Measurements from ENCODE around the gene UBFD1.
"Not testable (repeated sequence)": the region's sequence is repeated elsewhere in the genome, so short reads cannot be mapped to it uniquely, and the experiment has no call there.

UBFD1 gene

DNA sequence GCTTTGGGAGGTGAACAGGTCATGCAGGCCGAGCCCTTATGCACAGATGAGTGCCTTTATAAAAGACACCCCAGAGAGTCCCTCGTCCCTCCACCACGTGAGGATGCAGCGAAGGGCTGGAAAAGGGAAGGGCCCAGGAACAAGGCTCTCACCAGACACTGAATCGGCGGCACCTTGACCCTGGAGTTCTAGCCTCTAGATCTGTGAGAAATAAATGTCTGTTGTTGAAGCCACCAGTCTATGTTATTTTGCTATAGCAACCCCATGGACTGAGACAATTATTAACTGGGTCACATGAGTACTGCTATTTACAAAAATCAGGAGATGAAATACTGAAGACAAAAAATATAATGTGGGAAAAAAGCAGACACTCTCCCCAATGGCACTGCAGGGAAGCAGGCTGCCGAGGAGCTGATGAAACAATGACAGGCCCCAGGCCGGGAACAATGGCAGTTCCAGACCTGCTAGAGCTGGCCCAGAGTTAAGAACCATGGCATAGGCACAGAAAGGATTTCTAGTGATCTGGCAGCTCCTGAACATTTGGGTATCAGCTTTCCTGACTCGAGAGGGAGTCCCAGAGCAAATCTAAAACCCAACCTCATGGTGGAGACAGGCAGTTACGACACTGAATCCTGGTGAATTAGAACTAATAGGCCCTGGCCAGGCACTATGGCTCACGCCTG lies 29.4 kb upstream of the UBFD1 start:
- no peak for DNase-seq (ENCODE audit: low spot score)

DNA sequence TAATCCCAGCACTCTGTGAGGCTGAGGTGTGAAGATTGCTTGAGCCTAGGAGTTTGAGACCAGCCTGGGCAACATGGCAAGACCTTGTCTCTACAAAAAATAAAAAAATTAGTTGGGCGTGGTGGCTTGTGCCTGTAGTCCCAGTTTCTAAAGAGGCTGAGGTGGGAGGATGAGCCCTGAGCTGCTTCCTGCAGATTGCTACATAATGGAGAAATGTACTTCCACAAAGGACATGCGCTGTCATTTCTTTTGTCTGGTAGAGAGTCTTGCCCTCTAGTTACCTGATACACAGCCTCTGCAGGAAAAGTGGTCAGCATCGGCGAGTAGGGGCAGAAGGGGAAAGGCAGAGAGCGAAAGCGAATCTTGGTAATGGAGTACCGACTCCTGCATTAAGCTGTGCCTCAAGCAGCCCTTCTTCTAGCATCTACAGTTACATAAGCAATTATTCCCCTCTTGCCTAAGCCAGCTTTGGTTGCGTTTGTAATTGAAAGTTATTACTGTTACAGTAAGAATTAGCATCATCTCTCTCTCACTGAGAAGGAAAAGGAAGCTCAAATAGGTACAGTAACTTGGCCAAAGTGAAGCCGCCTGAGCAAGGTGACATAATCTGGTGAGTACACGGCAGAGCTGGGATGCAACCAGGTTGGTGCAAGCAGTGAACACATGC lies 28.8 kb upstream of the UBFD1 start:
- no peak for DNase-seq (ENCODE audit: low spot score)

DNA sequence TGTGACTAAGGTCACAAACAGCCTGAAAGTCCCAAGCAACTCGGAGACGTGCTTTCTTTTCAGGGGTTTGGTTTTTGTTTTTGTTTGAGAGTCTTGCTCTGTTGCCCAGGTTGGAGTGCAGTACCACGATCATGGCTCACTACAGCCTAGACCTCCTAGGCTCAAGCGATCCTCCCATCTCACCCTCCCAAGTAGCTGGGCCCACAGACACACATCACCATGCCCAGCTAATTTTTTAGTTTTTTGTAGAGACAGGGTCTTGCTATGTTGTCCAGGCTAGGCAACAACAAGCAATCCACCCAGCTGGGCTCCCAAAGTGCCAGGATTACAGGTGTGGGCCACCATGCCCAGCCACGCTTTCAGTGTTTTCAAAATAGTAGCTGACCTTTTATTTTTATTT lies 27.5 kb upstream of the UBFD1 start:
- no peak for DNase-seq (ENCODE audit: low spot score)

- DNase-seq (ENCODE audit: low spot score), result no peak
These were observed 25.1 kb upstream of the UBFD1 start for GRCh38 chr16:23532448-23532847.

DNA sequence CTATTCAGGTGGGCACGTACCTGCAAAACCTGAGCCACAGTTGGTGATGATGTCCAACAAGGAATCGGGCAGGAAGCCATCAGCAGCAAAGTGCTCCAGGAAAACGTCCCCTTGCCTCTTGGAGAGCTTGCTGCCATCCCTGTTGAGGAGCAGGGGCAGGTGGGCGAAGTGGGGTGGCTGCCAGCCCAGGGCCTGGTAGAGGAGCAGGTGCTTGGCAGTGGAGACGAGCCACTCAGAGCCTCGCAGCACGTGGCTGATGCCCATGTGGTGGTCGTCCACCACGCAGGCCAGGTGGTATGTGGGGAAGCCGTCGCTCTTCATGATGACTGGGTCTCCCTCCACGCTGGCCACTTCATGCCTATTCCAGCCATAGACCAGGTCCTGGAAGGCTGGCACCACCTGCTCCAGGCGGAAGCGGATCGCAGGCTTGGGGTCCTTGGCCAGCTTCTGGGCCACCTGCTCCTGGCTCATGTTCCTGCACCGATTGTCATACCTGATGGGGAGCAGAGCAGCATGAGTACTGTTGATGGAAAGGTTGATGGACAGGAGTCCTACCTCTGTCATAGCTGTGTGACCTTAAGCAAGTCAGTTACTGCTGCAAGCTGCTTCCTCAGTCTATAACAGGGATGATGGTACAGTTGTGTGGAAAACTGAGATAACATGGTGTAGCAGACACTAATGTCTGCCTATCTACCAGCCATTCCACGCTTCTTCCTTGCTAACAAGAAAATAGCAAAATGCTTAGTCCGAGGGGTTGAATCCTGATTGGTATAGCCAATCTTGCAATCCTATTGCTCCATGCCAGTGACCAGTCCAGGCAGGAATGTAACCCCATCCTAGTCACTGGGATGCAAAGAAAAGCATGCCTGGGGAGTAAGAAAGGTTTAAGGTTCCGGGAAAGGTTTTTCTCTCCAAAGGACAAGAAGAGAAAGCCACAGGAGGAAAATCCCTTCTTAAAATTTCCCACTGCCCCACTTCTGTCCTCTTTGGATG lies 22.4 kb upstream of the UBFD1 start:
- DNase-seq (ENCODE audit: low spot score), result no peak

GRCh38 chr16:23535901-23536300 lies 21.6 kb upstream of the UBFD1 start:
- no peak for DNase-seq (ENCODE audit: low spot score)

GRCh38 chr16:23537390-23537789 lies 20.1 kb upstream of the UBFD1 start:
- no peak for DNase-seq (ENCODE audit: low spot score)

DNA sequence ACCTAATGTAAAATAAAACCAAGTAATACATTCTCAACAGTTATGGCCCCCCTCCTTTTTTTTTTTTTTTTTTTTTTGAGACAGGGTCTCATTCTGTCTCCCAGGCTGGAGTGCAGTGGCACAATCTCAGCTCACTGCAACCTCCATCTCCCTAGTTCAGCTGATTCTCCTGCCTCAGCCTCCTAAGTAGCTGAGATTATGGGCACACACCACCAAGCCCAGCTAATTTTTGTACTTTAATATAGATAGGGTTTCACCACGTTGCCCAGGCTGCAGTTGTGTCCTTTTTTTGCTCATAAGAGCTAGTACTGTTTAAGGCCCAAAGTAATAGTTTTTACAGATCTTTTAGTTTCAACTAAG lies 18.6 kb upstream of the UBFD1 start:
- no peak for DNase-seq (ENCODE audit: low spot score)

GRCh38 chr16:23539984-23540816 lies 17.3 kb upstream of the UBFD1 start:
- DNase-seq (ENCODE audit: low spot score), result no peak

DNA sequence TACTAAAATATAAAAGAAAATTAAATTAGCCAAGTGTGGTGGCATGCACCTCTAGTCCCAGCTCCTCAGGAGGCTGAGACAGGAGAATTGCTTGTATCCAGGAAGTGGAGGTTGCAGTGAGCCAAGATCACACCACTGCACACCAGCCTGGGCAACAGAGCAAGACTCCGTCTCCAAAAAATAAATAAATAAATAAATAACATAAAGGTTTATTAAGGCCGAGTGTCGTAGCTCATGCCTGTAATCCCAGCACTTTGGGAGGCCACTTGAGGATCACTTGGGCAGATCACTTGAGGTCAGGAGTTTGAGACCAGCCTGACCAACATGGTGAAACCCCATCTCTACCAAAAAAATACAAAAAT lies 16.7 kb upstream of the UBFD1 start:
- not testable (repeated sequence) for DNase-seq (ENCODE audit: low spot score)

DNA sequence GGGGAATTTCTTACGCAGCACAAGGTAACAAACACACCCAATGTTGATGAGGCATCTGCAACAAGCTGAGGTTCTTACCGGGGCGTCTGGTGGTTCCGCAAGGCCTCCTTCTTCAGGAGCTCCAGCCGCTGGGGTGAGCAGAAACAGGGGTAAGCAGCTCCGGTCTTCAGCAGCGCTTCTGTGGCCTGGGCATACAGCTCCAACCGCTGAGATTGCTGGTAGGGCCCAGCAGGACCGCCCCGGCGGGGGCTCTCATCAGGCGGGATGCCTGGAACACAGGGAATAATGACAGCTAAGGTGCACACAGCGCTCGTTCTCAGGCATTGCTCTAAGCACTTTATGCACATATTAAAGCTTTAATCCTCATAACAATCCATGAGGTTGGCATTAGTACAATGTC lies 13.1 kb upstream of the UBFD1 start:
- no peak for DNase-seq (ENCODE audit: low spot score)

DNA sequence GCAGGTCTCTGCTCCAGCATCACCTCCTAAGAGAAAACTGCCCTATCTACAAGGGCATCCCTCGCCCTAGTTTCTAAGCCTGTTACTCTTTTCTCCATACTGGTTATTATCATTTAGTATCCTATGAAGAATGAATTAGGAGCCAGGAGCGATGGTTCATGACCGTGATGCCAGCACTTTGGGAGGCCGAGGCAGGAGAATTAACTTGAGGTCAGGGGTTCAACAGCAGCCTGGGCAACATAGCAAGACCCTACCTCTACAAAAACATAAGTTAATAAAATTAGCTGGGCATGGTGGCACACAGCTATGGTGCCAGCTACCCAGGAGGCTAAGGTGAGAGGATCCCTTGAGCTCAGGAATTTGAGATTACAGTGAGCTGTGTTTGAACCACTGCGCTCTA lies 7.6 kb upstream of the UBFD1 start:
- DNase-seq (ENCODE audit: low spot score), result no peak

DNA sequence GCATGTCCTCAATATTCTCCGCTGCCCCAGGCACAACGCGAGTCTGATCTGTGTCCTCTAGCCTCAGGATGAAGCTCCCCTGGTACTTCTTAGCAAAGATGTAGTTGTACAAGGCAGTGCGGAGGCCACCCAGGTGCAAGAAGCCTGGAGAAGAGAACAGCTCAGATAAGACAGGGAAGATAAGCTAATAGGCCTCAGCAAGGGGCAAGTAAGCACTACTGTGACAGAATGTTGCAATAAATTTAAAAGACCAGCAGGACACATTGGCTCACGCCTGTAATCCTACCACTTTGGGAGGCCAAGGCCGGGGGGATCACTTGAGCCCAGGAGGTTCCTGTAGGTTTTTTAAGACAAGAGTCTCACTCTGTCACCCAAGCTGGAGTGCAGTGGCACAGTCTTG lies 5.4 kb upstream of the UBFD1 start:
- DNase-seq (ENCODE audit: low spot score), result no peak

DNA sequence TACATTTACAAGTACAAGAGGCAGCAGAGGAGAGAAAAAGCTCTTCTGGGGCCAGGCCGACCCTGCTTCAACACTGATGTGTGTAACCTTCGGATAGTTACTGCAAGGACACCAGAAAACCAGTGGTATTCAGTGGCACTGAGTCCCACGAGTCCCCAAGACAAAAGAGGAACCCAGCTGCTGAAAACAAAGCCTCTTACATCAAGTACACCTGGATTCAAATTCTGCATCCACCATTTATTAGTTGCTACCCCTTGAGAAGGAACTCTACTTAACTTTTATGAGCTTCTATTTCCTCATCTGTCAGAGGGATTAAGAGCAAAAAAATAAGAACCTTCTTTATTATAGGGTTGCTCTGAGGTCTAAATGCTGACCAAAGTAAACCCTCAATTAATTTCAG lies 3.0 kb upstream of the UBFD1 start:
- DNase-seq (ENCODE audit: low spot score), result no peak

GRCh38 chr16:23557779-23558702 lies 514 bp downstream of the UBFD1 start:
- no peak for DNase-seq (ENCODE audit: low spot score)

- no peak for DNase-seq (ENCODE audit: low spot score)
These were observed 4.1 kb downstream of the UBFD1 start for GRCh38 chr16:23561586-23561985.

- DNase-seq (ENCODE audit: low spot score), result no peak
These were observed 5.0 kb downstream of the UBFD1 start for GRCh38 chr16:23562505-23562904.

- no peak for DNase-seq (ENCODE audit: low spot score)
These were observed 5.7 kb downstream of the UBFD1 start for GRCh38 chr16:23563186-23563585.

DNA sequence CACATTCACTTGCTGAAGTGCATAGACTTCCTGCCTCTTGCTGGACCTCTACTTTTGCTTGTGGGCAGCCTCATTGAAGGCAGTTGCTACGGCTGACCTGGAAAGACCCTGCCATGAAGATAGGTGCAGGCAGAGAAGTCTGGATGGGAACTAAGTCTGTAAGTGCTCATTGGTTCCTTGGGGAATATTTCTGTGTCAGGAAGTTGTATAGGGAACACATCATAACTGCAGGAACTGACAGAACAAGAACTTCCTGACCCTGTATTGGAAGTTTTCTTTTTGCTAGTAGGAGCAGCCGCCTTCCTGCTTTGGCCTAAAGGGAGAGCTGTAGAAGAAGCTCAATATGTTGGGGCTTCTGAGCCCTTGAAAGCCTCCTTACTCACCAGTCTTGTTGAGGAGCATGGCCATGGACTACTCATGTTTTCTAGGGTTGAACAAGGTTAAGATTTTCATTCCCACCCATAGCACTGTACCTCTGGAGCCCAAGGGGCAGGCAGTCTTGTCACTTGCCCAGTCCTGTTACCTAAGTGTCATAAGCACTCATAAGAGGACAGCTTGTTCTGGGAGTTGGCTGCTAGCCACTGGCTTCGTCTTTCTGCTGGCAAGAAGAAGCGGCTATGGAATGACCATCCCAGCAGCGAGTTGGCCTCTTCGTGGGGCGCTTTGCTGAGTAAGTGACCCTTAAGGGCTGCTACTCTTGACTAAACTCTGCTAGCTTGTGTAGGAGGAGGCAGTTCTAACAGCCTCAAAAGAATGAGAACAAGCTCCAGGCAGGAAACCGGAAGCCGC lies 7.2 kb downstream of the UBFD1 start:
- no peak for DNase-seq (ENCODE audit: low spot score)

- no peak for DNase-seq (ENCODE audit: low spot score)
These were observed 9.2 kb downstream of the UBFD1 start for GRCh38 chr16:23566724-23567123.
